Adipocyte (in vitro differentiated cells): ENCODE results near the gene ANO10.
"Not testable (repeated sequence)": the region's sequence is repeated elsewhere in the genome, so short reads cannot be mapped to it uniquely, and the experiment has no call there.

Experiments
- DNase-seq: peaks from one replicate; pipeline ENCODE4 v3.0.0-alpha.2; 2015; ENCODE audit warnings: low read depth
- H3K27me3 ChIP-seq: replicated peaks from 2 replicates; pipeline ENCODE4 v1.7.0; 2013; ENCODE audit warnings: mild to moderate bottlenecking, low read length, moderate library complexity; ENCODE audit not compliant: control insufficient read depth, insufficient read depth
- H3K36me3 ChIP-seq: 2 replicates; pipeline ENCODE4 v1.7.0; 2013; ENCODE audit warnings: low read length, mild to moderate bottlenecking, moderate library complexity; ENCODE audit not compliant: control insufficient read depth, insufficient read depth, severe bottlenecking
- H3K4me1 ChIP-seq: 2 replicates; pipeline ENCODE4 v1.7.0; 2013; ENCODE audit warnings: mild to moderate bottlenecking, low read length, moderate library complexity; ENCODE audit not compliant: control insufficient read depth, insufficient read depth
- H3K4me3 ChIP-seq: 2 replicates; pipeline ENCODE4 v1.7.0; 2013; ENCODE audit warnings: mild to moderate bottlenecking, low read length, moderate library complexity
- H3K9ac ChIP-seq: 2 replicates; pipeline ENCODE4 v1.7.0; 2013; ENCODE audit warnings: mild to moderate bottlenecking, low read length, moderate library complexity
- H3K9me3 ChIP-seq: 2 replicates; pipeline ENCODE4 v1.7.0; 2013; ENCODE audit warnings: mild to moderate bottlenecking, low read length, moderate library complexity; ENCODE audit not compliant: control insufficient read depth

The ANO10 gene

DNA sequence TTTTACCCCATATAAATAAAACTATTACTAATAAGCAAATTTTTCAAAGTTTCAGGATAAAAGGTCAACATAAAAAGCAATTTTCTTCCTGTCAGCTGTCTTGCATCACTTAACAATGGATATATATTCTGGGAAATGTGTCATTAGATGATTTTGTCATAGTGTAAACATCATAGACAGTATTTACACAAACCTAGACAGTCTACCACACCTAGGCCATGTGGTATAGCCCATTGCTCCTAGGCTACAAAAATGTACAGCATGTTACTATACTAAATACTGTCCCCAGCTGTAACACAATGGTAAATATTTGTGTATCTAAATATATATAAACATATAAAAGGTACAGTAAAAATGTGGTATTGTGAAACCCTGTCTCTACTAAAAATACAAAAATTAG is 156.7 kb downstream of the ANO10 start:
- no peak overlapping the region for H3K4me3 ChIP-seq
- no peak for DNase-seq
- no peaks in the 10 kb centered on the region for H3K9me3 ChIP-seq
- no peaks in the 10 kb centered on the region for H3K36me3 ChIP-seq
- no peak overlapping the region for H3K9ac ChIP-seq
- peaks cover 10% of the 10 kb centered on the region for H3K4me1 ChIP-seq
- no peaks in the 10 kb centered on the region for H3K27me3 ChIP-seq

DNA sequence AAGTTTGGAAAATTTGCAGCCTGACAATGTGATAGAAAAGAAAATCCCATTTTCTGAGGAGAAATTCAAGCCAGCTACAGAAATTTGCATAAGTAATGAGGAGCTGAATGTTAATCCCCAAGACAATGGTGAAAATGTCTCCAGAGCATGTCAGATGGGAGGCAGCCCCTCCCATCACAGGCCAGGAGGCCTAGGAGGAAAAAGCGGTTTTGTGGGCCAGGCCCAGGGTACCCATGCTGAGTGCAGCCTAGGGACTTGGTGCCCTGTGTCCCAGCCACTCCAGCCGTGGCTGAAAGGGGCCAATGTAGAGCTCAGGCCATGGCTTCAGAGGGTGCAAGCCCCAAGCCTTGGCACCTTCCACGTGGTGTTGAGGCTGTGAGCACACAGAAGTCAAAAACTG is 159.2 kb downstream of the ANO10 start:
- not testable (repeated sequence) for DNase-seq, H3K27me3 ChIP-seq, H3K9me3 ChIP-seq, H3K4me3 ChIP-seq, H3K9ac ChIP-seq, H3K36me3 ChIP-seq, H3K4me1 ChIP-seq

DNA sequence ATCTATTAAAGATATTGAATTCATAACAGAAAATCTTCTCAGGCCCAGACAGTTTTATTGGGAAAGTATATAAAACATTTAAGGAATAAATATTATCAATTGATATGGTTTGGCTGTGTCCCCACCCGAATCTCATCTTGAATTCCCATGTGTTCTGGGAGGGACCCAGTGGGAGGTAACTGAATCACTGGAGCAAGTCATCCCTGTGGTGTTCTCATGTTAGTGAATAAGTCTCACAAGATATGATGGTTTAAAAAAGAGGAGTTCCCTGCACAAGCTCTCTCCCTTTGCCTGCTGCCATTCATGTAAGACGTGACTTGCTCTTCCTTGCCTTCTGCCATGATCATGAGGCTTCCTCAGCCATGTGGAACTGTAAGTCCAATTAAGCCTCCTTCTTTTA is 160.5 kb downstream of the ANO10 start:
- no peak for DNase-seq
- Histone ChIP-seq H3K9ac (no peak overlapping the region), H3K27me3 (no peaks in the 10 kb centered on the region), H3K4me3 (no peak overlapping the region), H3K36me3 (no peaks in the 10 kb centered on the region), H3K9me3 (no peaks in the 10 kb centered on the region), H3K4me1 (no peaks in the 10 kb centered on the region)

DNA sequence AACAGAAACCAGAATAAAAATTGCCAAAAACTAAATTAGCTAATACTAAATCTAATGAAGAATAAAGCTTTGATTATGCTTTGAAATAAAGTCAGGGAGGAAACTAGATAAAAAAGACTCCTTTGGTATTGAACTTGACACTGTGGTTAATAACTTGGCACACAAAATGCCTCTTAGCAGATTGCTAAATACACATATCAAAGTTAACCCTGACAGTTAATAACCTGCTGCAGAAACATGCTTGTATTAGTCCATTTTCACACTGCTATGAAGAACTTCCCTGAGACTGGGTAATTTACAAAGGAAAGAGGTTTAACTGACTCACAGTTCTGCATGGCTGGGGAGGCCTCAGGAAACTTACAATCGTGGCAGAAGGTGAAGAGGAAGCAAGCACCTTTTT is 164.8 kb downstream of the ANO10 start:
- not testable (repeated sequence) for H3K4me3 ChIP-seq, H3K36me3 ChIP-seq, H3K9me3 ChIP-seq, DNase-seq, H3K27me3 ChIP-seq, H3K4me1 ChIP-seq, H3K9ac ChIP-seq

DNA sequence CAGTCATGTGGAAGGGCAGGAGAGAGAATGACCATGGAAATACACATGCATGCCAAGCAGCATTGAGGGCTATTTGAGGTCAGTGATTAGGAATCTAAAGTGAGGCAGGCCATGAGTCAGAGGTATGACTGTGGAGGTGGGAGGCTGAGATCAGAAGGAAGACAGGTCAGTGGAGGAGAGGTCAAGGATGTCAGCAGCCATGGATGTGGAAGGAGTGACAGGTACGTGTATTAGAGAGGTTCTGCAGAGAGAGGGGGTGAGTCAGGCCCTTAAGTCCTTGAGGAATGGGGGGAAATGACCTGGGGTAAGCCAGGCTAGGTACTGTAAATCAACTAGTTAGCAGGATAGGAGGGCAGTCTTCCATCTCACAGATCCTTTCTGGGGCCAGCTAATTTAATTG is 166.6 kb downstream of the ANO10 start:
- no peaks in the 10 kb centered on the region for H3K27me3 ChIP-seq
- no peaks in the 10 kb centered on the region for H3K36me3 ChIP-seq
- DNase-seq: no peak
- no peaks in the 10 kb centered on the region for H3K9me3 ChIP-seq
- no peak overlapping the region for H3K9ac ChIP-seq
- no peak overlapping the region for H3K4me3 ChIP-seq
- H3K4me1 ChIP-seq: peaks cover 7% of the 10 kb centered on the region

DNA sequence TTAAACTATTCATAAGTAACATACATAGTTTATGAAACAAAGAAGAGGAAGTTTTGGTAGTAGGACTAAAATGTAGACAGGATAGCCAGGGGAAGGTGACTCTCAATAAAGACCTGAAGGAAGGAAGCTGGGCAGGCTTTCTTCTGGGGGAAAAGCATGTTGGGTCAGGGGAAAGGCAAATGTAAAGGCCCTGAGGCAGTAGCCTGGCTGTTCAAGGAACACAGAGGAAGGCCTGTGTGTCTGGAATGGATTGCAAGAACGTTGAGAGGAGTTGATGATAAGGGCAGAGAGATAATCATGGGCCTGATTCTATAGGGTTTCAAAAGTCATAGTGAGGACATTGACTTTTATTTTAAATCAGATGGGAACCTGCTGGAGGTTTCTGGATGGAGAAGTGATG is 167.8 kb downstream of the ANO10 start:
- Histone ChIP-seq H3K36me3 (no peaks in the 10 kb centered on the region), H3K9ac (no peak overlapping the region), H3K9me3 (no peaks in the 10 kb centered on the region), H3K4me3 (no peak overlapping the region), H3K4me1 (peaks cover 7% of the 10 kb centered on the region), H3K27me3 (no peaks in the 10 kb centered on the region)
- DNase-seq: no peak

DNA sequence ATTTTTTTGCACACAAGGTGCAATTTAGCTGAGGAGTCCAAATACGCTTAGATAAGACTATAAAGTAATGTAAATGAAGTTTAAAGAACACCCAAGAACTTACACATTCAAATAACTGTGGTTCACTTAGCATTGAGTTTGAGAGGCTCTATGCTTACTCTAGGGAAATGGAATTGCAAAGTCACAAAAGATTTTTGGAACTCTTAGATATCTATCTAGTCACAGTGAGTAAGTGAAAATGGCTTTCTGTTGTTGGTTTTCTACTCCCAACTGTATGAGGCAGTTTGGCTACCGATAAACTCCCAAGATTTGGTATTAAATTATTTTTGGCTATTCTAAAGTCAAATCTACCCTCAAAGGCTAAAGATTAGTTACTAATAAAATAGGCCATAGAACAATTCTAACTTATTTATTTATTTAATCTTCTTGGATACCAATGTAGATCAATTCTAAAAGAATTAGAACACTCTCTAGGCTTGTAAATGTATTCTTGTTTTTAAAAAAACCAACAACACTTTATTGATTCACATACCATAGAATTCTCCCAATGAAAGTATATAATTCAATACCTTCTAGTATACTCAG is 170.0 kb downstream of the ANO10 start:
- Histone ChIP-seq H3K4me3 (no peak overlapping the region), H3K4me1 (peaks cover 7% of the 10 kb centered on the region), H3K9ac (no peak overlapping the region), H3K9me3 (no peaks in the 10 kb centered on the region), H3K36me3 (no peaks in the 10 kb centered on the region), H3K27me3 (no peaks in the 10 kb centered on the region)
- DNase-seq: no peak

DNA sequence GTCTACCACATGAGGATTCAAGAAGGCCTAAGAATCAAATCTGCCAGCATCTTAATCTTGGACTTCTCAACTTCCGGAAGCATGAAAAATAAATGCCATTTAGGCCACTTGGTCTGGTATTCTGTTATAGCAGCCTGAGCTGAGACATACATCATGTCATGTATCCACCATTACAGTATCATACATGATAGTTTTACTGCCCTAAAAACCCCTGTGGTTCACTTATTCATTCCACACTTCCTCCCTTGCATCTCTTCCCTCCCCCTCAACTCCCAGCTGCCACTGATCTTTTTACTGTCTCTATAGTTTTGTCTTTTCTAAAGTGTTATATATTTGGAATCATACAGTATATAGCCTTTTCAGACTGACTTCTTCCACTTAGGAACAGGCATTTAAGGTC is 173.7 kb downstream of the ANO10 start:
- no peak overlapping the region for H3K4me3 ChIP-seq
- H3K36me3 ChIP-seq: no peaks in the 10 kb centered on the region
- DNase-seq: no peak
- H3K27me3 ChIP-seq: no peaks in the 10 kb centered on the region
- no peak overlapping the region for H3K9ac ChIP-seq
- no peaks in the 10 kb centered on the region for H3K4me1 ChIP-seq
- no peaks in the 10 kb centered on the region for H3K9me3 ChIP-seq

DNA sequence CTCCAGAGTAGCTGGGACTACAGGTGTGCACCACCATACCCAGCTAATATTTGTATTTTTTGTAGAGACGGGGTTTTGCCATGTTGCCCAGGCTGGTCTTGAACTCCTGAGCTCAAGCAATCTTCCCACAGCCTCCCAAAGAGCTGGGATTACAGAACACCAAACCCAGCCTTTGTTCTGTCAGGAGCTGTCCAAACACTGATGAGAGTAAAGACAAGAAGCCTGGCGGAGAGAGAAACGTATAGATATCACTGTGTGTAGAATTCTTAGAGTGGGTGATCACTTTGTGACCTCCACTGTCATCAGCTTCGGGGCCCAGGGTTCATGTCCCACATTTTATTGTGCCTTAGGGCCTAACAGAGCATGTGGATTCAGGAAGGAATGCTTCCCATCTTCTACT is 176.0 kb downstream of the ANO10 start:
- H3K9ac ChIP-seq: no peak overlapping the region
- no peaks in the 10 kb centered on the region for H3K36me3 ChIP-seq
- no peaks in the 10 kb centered on the region for H3K27me3 ChIP-seq
- H3K4me3 ChIP-seq: no peak overlapping the region
- no peaks in the 10 kb centered on the region for H3K9me3 ChIP-seq
- DNase-seq: no peak
- H3K4me1 ChIP-seq: no peaks in the 10 kb centered on the region

DNA sequence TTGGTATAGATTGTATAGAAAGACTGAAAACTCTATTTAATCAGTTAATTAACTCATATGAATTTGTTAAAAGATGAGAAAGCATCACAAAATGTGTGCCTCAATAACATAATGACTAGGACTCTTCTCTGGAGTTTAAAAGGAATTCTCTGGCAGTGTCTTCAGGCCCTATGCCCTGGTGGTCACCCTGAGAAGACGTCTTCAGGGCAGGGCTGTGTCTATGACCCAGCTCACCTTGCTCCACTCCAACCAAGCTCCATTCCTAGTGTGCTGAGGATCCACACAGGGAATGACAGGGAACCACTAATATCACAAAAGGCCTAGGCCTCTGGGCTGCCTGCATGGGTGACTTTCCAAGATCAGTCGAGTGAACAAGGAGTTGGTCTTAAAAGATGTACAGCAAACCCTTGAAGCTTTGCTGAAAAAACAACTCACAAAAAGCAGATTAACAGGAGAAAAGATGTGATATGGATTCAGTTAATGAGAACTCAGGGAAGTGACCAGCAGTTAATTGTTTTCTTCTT is 178.9 kb downstream of the ANO10 start:
- Histone ChIP-seq H3K4me1 (no peaks in the 10 kb centered on the region), H3K9me3 (no peaks in the 10 kb centered on the region), H3K27me3 (no peaks in the 10 kb centered on the region), H3K4me3 (no peak overlapping the region), H3K9ac (no peak overlapping the region), H3K36me3 (no peaks in the 10 kb centered on the region)
- no peak for DNase-seq

DNA sequence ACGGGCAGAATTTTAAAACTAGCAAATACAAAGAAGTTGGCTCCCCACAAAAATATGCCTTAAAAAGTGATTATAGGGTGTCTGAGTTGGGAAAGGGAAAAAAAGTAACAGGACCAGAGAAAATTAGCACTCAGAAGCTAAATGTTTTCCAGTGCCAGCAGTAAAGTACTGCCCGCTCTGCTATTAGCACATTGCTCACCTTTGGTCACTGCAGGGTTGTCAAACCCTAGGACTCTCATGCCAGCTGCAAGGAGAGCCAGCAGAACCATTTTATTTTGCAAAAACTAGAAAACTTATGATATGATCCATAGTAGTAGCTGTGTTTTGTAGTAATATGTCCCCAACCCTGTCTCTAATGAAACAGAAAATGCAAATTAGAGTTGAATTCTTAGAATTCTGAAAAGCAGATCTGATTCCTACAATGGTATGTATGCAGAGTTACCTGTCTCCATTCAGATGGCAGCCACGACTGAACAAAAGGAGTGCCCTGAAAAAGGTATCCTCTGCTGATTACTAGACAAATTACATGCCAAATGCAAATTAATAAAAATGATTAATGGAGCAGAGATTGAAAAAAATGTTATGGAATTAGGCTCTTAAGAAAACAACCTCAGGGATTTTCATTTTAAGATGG is 185.2 kb downstream of the ANO10 start:
- no peak overlapping the region for H3K9ac ChIP-seq
- no peaks in the 10 kb centered on the region for H3K9me3 ChIP-seq
- H3K4me1 ChIP-seq: no peaks in the 10 kb centered on the region
- DNase-seq: no peak
- H3K4me3 ChIP-seq: no peak overlapping the region
- no peaks in the 10 kb centered on the region for H3K27me3 ChIP-seq
- H3K36me3 ChIP-seq: no peaks in the 10 kb centered on the region

DNA sequence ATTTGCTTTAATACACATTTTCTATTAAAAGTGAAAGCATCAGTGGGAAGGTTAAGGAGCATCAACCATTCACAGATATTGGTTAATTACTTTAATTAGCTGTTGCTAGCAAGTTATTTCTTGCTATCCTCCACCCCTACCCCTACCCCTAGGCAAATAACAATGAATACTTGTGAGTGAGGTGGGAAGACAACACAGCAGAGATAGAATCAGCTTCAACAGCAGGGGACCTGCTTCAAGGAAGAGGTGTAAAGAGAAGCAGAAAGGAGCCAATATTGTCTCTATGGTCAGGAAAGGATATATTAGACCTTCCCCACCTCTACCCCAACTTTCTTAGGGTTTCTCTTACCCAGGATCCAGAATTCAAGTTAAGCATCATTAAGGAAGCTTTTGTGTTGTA is 186.1 kb downstream of the ANO10 start:
- Histone ChIP-seq H3K36me3 (no peaks in the 10 kb centered on the region), H3K4me1 (no peaks in the 10 kb centered on the region), H3K9me3 (no peaks in the 10 kb centered on the region), H3K4me3 (no peak overlapping the region), H3K27me3 (no peaks in the 10 kb centered on the region), H3K9ac (no peak overlapping the region)
- DNase-seq: no peak
